K562 (cell line): ENCODE results near the gene GRIN2A.

Experiments used
- MAFK ChIP-seq: IDR thresholded peaks from 2 replicates; pipeline ENCODE4 v1.6.1; 2011; ENCODE audit warnings: low read length, improper control_type of control experiment
- POLR2A ChIP-seq: fragments of 450-650 bp; conservative IDR thresholded peaks from 2 replicates; pipeline ENCODE4 v1.6.1; 2016
- POLR2AphosphoS5 ChIP-seq: IDR thresholded peaks from 2 replicates; pipeline ENCODE4 v1.6.1; 2011; ENCODE audit warnings: mild to moderate bottlenecking, low read depth, low read length, moderate library complexity; ENCODE audit not compliant: control insufficient read depth, insufficient read depth
- PTBP1 ChIP-seq: fragments of 200-400 bp; formaldehyde crosslinking; IDR thresholded peaks from 2 replicates; pipeline ENCODE4 v1.6.1; 2017; ENCODE audit warnings: low read depth, low read length
- TBL1XR1 ChIP-seq, 2 experiments: IDR thresholded peaks; 2 replicates each; pipeline ENCODE4 v1.6.1; 2012; ENCODE audit warnings: improper control_type of control experiment in 2 of 2, low read length in 2 of 2, mild to moderate bottlenecking in 1 of 2
- U2AF1 ChIP-seq: fragments of 200-400 bp; formaldehyde crosslinking; optimal IDR thresholded peaks from 2 replicates; pipeline ENCODE3; 2017; ENCODE audit warnings: mild to moderate bottlenecking, low read depth, low read length, moderate library complexity
- ZFP30 ChIP-seq: fragments of 250-450 bp; sonication (Bioruptor Pico); IDR thresholded peaks from 2 replicates; pipeline ENCODE4 v1.8.0; 2022; ENCODE audit warnings: moderate library complexity, mild to moderate bottlenecking, inconsistent platforms, borderline replicate concordance
- ZFX ChIP-seq: sonication (generic); formaldehyde crosslinking; IDR thresholded peaks from 2 replicates; pipeline ENCODE4 v1.8.0; 2022; ENCODE audit warnings: mild to moderate bottlenecking, missing genetic modification reagents, moderate library complexity

GRCh38 chr16:10136916-10137315, 45.3 kb downstream of the GRIN2A start:
- TF ChIP-seq PTBP1, result no peak
- TF ChIP-seq ZFP30 (CRISPR knock-in tag), result no peak
- TF ChIP-seq U2AF1, result no peak
- TF ChIP-seq MAFK, result no peak
- no peak for TF ChIP-seq POLR2AphosphoS5
- TF ChIP-seq POLR2A, result no peak
- no peak for TF ChIP-seq ZFX (CRISPR knock-in tag)
- no peak for TF ChIP-seq TBL1XR1 (IDR thresholded peaks at IDR 0.05; ENCODE audit: low read length in 2 of 2)
